GM18508 (cell line): ENCODE data around the gene DLEC1.
"Not testable (repeated sequence)": the region's sequence is repeated elsewhere in the genome, so short reads cannot be mapped to it uniquely, and the experiment has no call there.

Experiments used
- ATAC-seq: cut with Tn5 transposase; IDR thresholded peaks from one replicate; pipeline ENCODE4 v1.9.1; 2021; ENCODE audit warnings: moderate number of reproducible peaks; ENCODE audit not compliant: insufficient read depth, unreplicated experiment

The DLEC1 gene

DNA sequence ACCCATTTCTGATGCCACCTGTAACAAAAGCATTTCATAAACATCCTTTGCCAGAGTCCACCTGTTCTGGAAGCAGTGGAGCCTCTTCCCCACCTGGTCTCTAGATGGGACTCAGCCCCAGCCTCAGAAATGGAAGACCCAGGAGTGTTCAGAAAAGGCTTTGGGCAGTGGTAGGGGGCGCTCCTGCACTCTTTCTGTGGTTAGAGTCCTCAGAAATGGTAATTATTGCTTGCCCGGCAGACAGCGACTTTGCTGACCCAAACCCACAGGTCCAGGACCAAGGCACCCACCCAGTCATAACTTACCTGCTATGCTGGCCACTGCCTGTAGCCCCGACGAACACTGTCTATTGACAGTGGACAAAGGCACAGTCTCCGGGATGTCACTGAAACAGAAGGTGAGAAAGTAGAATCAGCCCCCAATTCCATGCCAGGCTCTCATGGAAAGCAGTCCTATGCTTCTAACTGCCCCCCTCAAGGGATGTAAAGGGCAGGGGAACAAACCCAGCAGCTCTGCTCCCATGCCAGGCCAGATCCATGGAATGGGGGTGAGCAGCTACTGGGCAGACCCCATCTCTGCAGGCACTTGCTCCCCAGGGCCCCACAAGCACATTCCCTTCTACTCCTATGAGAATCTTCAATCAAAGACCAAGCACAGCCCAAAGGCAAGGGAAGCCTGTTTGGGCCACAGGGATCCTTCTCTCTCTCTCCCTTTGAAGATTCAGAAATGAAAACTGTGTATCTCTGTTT is 92.8 kb downstream of the DLEC1 start:
- ATAC-seq = no peak

DNA sequence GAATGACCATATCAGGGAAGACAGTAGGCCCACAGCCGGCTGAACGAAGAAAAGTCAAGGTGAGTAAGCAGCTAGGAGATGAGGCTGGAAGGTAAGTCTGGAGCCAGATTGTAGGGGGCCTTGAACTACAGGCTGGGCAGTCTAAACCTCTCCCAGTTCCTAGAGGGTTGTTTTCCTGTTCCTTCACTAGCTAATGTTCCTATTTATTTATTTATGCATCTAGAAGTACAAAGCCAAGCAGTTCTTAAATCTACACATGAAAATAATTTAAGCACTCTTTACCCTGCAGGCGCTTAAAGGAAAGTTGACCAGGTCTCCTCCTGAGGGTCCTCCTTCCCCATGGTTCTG is 94.2 kb downstream of the DLEC1 start:
- ATAC-seq = no peak

DNA sequence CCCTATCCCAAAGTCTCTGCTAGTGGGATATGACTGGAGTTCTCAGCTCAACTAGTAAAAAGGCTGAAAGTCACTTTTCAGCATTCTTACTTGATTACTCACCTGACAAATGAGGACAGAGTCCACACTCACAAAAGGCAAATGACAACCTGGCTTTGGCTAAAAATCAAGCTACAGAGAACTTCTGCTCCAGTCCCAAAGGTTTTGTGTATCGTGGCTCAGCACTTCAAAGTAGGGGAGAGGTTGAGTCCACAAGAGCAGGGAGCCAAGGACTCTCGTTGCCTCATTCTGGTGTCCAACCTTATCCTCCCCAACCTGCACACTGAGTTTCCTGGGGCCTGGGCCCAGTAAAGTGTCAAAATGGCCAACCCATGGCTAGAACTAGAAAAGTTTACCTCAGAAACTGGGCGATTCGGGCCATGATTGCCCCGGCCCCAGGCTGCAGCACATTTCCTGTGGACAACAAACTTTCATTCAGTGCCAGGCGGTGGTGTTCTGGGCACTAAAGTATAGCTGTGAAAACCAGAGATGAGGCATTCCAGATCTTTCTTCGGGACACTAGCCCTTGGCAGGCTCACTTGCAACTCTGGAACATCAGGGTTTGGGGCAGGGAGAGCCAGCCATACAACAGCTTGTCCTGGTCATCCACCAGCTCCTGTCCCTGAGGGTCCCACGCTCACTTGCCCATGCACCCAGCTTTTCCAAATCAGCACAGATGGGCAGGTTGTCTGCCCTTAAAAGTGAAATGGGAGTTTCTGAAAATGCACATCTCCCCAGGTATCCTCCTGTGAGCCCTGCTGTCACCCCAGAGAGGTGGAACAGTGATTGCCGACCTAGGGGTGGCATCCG is 94.8 kb downstream of the DLEC1 start:
- ATAC-seq = no peak

DNA sequence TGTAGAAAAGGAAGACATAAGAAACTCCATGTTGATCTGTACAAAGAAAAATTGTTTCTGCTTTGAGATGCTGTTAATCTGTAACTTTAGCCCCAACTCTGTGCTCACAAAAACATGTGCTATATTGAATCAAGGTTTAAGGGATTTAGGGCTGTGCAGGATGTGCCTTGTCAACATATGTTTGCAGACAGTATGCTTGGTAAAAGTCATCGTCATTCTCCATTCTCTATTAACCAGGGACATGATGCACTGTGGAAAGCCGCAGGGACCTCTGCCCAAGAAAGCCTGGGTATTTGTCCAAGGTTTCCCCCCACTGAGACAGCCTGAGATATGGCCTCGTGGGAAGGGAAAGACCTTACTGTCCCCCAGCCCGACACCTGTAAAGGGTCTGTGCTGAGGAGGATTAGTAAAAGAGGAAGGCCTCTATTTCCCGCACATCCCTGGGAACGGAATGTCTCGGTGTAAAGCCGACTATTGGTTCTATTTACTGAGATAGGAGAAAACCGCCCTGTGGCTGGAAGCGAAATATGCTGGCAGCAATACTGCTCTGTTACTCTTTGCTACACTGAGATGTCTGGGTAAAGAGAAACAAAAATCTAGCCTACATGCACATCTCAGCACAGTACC is 95.6 kb downstream of the DLEC1 start:
- ATAC-seq = not testable (repeated sequence)

DNA sequence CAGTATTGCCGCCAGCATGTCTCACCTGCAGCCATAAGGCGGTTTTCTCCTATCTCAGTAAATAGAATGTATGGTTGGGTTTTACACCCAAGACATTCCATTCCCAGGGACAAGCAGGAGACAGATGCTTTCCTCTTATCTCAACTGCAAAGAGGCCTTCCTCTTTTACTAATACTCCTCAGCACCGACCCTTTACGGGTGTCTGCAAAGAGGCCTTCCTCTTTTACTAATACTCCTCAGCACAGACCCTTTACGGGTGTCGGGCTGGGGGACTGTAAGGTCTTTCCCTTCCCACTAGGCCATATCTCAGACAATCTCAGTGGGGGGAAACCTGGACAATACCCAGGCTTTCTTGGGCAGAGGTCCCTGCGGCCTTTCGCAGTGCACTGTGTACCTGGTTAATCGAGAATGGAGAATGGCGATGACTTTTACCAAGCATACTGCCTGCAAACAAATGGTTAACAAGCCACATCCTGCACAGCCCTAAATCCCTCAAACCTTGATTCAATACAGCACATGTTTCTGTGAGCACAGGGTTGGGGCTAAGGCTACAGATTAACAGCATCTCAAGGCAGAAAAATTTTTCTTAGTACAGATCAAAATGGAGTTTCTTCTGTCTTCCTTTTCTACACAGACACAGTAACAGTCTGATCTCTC is 96.7 kb downstream of the DLEC1 start:
- not testable (repeated sequence) for ATAC-seq

DNA sequence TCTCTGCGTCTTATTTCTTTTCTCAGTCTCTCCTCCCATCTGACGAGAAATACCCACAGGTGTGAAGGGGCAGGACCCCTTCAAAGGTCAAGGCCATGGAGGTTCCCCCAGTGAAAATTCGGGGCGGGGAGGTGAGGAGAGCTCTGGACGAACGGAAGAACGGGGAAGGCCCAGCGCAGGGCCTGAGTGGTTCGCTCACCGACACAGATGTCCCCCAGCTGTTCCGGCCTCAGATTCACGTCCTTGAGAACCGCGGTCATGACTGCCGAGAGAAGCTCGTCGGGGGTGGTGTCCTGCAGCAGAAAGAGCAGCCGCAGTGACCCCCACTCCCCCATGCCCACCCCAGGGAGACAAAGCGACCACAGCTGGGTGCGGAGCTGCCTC is 97.4 kb downstream of the DLEC1 start:
- ATAC-seq = no peak

DNA sequence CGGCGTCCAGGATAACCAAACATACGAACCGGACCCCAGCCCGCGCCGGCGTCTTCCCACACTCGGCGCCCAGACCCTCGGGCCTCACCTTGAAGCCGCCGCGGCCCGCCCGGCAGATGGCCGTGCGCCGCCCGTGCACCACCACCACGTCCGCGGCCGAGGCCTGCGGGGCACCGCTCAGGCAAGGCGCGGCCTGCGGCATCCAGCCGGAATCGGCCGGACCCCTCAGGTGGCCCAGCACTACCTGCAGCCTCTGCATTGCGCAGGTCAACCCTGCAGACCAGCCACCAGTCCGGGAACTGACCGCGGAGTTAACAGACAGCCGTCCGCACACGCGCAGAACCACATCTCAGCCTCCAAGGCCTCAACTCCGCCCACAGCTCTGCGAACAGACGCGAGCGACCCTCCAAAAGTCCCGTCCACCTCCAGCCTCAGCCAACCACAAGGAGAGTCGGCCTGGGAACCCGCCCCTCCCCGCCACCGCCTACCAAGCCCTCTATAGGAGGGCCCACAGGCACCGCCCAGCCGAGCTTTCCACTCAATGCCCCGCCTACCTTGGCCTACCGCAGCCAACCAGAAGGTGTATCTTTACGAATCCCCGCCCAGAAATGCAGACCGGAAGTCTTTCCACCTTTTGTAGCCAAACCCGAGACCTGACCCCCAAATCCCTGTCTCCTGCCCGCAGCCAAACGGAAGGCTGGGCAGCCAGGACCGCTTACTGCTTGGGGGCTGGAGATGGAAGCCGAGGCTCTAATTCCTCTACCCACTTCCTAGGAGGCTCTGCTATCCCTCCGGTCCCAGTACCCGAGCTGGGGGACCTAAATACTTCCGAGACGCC is 98.0 kb downstream of the DLEC1 start, which contains the start of gene ACAA1:
ACAA1 (minus strand) TSS at position 351 of the 838 bp plus-strand sequence; CDS start at position 259, 92 bp downstream.
- peak; percentile 81 for ATAC-seq

DNA sequence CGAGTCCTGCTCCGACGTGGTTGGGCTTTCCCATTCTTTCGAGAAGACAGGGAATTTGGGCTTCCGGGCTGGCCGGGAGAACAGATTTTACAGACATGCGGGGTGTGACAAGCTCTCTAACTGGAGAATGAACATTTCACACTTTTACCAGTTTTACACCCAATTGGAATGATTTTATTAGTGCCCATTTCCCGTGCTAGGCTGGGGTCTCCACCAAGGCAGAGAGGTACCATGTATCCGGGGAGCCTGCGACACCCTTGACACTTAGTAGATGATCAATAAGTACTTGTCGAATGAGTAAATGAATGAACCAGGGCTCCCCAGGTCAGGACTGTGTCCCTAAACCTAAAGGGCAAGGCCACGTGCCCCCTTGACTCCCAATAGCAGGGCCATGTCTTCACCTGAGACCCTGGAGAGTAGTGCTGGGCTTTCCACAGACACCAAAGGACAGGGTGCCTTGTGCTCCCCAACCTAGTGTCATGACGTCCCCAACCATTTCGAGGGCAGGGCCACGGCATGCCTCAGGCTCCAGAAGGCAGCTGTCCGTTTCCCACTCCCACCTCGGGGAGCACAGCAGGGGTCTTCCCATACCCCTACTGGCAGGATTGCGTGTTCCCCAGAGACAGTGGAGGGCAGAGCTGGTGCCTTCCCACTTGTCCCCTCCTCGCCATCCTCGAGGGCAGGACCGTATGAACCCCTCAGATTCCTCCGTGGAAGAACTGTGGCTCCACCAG is 98.8 kb downstream of the DLEC1 start:
- no peak for ATAC-seq

DNA sequence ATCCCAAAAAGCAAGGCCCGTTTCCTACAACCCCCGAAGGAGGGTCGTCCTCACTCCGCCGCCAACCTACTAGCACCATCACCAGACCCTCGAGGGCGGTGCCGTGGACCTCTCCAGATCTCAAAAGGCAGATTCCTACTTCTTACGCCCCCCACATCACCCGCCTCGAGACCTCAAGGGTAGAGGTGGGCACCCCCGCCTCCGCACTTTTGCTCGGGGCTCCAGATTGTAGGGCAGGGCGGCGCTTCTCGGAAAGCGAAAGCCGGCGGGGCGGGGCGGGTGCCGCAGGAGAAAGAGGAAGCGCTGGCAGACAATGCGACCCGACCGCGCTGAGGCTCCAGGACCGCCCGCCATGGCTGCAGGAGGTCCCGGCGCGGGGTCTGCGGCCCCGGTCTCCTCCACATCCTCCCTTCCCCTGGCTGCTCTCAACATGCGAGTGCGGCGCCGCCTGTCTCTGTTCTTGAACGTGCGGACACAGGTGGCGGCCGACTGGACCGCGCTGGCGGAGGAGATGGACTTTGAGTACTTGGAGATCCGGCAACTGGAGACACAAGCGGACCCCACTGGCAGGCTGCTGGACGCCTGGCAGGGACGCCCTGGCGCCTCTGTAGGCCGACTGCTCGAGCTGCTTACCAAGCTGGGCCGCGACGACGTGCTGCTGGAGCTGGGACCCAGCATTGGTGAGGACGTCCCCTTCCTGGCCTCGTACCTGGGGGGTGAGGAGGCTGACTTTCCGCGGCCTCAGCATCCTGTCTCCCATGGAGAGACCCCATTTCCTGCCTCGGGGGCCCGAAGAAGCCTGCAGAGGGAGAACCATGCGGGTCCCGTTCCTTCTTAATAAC is 99.6 kb downstream of the DLEC1 start, which contains the start of gene MYD88:
MYD88 (plus strand) TSS at position 313 of the 842 bp plus-strand sequence; CDS start at position 353, 40 bp downstream.
- no peak for ATAC-seq

DNA sequence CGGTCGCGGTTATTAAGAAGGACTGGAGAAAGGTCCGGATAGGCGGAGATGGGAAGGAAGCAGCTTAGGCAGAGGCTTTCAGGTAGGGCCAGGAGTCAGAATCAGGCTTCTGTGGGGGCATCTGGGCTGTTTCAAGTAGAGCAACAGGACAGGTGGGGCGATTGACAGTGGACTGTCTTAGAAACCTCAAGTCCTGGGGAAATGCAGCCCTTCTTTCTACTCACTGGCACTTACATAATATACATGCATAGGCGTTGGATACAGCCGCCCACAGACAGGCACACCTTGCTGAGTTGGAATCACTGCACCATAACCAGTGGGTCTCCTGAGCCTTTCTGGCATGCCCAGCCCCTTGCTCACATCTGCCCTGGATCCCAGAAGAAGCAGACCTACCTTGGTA is 100.2 kb downstream of the DLEC1 start:
- ATAC-seq = no peak

DNA sequence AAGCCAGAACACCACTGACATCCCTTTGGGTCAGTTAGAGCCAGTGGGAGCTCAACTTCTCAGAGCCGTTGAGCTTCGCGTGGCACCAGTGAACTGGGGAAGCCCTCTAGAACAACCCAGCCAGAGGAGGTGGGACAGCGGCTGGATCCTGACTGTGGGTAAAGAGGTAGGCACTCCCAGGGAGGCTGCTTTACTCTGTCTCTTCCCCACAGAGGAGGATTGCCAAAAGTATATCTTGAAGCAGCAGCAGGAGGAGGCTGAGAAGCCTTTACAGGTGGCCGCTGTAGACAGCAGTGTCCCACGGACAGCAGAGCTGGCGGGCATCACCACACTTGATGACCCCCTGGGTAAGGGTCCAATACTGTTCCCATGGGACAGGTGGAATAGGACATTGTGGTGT is 100.6 kb downstream of the DLEC1 start:
- no peak for ATAC-seq

DNA sequence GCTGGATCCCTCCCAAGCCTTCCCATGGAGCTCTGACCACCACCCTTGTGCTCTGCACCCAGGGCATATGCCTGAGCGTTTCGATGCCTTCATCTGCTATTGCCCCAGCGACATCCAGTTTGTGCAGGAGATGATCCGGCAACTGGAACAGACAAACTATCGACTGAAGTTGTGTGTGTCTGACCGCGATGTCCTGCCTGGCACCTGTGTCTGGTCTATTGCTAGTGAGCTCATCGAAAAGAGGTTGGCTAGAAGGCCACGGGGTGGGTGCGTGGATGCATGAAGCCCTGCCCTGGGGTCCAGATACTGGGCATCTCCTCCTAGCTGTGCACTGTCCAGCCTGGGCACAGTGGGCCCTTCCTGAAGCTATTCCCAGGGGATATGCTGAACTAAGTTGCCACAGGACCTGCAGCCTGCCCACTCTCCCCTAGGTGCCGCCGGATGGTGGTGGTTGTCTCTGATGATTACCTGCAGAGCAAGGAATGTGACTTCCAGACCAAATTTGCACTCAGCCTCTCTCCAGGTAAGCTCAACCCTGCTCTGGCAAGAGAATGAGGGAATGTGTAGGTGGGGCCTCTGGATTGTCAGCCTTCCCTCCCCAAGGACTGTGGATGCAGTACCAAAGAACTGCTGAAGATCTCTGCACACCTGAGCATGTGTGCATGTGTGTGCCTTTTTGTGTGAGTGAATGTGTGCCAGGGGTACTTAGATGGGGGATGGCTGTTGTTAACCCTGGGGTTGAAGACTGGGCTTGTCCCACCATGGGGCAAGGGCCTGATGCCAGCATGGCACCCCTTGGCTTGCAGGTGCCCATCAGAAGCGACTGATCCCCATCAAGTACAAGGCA is 101.5 kb downstream of the DLEC1 start:
- ATAC-seq = no peak

DNA sequence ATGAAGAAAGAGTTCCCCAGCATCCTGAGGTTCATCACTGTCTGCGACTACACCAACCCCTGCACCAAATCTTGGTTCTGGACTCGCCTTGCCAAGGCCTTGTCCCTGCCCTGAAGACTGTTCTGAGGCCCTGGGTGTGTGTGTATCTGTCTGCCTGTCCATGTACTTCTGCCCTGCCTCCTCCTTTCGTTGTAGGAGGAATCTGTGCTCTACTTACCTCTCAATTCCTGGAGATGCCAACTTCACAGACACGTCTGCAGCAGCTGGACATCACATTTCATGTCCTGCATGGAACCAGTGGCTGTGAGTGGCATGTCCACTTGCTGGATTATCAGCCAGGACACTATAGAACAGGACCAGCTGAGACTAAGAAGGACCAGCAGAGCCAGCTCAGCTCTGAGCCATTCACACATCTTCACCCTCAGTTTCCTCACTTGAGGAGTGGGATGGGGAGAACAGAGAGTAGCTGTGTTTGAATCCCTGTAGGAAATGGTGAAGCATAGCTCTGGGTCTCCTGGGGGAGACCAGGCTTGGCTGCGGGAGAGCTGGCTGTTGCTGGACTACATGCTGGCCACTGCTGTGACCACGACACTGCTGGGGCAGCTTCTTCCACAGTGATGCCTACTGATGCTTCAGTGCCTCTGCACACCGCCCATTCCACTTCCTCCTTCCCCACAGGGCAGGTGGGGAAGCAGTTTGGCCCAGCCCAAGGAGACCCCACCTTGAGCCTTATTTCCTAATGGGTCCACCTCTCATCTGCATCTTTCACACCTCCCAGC is 102.4 kb downstream of the DLEC1 start:
- no peak for ATAC-seq

DNA sequence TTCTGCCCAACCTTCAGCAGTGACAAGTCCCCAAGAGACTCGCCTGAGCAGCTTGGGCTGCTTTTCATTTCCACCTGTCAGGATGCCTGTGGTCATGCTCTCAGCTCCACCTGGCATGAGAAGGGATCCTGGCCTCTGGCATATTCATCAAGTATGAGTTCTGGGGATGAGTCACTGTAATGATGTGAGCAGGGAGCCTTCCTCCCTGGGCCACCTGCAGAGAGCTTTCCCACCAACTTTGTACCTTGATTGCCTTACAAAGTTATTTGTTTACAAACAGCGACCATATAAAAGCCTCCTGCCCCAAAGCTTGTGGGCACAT is 102.9 kb downstream of the DLEC1 start:
- no peak for ATAC-seq

DNA sequence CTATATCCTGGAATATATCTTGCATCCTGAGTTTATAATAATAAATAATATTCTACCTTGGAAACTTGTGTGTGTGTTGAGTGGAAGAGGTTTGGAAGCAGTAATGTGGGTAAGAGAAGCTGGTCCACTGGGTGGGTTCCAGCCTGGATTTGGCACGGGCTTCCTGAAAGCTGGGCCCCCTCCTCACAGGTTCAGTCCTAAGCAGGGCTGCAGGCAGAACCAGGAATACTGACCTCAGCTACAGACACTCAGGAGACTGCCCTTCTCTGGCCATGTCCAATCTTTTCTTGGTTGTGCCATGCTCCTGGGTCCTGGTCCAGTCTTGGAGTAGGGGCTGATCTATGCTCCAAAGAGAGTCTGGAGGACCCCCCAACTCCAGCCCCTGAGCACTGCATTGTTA is 104.0 kb downstream of the DLEC1 start:
- no peak for ATAC-seq

DNA sequence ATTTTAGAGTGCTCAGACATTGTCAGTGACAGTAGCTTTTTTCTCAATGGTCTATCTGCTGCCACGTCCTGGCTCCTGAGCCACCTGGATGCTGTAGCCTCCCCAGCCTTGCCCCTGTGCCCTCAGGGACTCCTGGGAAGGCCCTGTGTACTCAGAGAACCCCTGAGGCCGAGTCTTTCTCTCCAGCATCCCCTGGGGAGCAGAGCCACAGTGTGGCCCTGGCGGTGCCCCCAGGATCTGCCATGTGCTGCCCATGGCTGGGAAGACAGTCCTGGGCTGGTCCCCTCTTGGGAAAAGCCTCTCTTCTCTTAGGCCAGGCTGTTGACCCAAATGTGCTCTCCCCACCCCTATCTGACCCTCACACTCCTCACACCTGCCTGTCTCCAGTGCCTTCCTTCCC is 104.5 kb downstream of the DLEC1 start:
- no peak for ATAC-seq

DNA sequence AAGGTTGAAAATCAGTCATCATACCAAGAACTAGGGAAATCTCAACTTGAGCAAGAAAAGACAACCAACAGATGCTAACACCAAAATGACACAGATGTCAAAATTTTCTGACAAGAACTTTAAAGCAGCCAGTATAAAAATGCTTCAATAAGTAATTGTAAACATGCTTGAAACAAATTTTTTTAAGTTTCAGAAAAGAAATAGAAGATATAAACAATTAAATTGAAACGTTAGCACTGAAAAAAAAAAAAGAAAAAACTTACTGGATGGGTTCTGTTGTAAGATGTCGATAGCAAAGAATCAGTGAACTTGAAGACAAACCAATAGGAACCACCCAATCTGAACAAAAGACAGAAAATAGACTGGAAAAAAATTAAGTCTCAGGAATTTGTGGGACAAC is 107.5 kb downstream of the DLEC1 start:
- ATAC-seq = no peak
